ENCODE data around the gene MXRA8. TPM values are rescaled to one million over a fixed set of nuclear protein-coding genes. Genes with fewer than 3 reads are reported as not detected.

MXRA8 gene
- total RNA-seq, 4 donors from 2014 or later, result 48.8 to 226 (median 163) TPM

DNA sequence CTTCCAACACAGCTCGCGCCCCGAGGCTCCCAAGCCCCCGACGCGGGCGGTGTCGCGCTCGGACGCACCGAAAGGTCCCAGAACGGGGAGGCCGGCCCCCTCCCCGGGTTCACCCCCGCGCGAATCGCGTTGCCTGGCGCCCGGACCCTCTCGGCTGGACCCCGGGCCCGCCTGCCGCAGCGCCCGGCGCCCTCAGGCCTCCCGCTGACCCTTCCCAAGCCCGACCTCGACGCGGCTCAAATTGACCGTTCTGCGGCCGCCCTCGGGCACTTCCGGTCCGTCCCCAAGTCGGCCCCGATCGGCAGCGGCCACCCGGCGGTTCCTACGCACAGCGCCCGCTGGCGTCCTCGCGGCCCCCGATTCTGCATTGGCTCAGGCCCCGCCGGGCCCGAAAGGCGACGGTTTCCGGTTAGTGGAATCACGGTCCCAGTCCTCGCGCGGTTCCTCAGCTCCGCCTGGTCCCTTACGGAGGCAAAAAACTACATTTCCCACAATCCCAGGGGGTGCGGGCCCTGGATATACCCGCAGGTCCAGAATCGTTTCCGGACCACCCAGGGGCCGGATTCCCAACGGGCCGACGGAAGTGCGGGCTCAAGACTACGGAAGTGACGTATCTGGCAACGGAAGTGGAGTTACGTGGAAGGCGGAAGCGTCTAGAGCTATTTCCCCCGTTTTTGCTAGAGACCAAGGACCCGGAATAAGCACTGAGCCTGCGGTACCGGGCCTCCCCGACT lies 16.7 kb upstream of the MXRA8 start, which contains the start of gene AURKAIP1:
Gene AURKAIP1 (minus strand): TSS at position 279 of the 734 bp plus-strand sequence. CDS start 451 bp downstream, outside the sequence.
- TF ChIP-seq, protein P1, sequence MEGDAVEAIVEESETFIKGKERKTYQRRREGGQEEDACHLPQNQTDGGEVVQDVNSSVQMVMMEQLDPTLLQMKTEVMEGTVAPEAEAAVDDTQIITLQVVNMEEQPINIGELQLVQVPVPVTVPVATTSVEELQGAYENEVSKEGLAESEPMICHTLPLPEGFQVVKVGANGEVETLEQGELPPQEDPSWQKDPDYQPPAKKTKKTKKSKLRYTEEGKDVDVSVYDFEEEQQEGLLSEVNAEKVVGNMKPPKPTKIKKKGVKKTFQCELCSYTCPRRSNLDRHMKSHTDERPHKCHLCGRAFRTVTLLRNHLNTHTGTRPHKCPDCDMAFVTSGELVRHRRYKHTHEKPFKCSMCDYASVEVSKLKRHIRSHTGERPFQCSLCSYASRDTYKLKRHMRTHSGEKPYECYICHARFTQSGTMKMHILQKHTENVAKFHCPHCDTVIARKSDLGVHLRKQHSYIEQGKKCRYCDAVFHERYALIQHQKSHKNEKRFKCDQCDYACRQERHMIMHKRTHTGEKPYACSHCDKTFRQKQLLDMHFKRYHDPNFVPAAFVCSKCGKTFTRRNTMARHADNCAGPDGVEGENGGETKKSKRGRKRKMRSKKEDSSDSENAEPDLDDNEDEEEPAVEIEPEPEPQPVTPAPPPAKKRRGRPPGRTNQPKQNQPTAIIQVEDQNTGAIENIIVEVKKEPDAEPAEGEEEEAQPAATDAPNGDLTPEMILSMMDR (IDR thresholded peaks at IDR 0.05; ENCODE audit: low read depth), result no peak

DNA sequence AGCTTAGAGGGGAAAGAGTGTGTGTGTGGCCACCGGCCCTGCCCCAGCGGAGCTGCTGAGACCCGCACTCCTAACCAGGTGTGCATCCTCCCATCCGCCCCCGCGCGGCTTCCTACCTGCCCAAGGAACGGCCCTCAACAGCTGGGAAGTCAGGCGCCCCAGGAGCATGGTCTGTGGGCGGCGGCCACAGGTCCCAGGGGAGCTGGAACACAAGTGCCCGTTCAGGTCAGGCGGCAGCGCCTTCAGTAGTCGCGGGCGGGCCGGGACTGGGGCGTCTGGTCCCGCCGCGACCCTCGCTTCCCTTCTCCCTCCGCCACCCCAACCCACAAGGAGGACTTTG lies 16.2 kb upstream of the MXRA8 start:
- TF ChIP-seq, protein P1 (IDR thresholded peaks at IDR 0.05; ENCODE audit: low read depth), result no peak

DNA sequence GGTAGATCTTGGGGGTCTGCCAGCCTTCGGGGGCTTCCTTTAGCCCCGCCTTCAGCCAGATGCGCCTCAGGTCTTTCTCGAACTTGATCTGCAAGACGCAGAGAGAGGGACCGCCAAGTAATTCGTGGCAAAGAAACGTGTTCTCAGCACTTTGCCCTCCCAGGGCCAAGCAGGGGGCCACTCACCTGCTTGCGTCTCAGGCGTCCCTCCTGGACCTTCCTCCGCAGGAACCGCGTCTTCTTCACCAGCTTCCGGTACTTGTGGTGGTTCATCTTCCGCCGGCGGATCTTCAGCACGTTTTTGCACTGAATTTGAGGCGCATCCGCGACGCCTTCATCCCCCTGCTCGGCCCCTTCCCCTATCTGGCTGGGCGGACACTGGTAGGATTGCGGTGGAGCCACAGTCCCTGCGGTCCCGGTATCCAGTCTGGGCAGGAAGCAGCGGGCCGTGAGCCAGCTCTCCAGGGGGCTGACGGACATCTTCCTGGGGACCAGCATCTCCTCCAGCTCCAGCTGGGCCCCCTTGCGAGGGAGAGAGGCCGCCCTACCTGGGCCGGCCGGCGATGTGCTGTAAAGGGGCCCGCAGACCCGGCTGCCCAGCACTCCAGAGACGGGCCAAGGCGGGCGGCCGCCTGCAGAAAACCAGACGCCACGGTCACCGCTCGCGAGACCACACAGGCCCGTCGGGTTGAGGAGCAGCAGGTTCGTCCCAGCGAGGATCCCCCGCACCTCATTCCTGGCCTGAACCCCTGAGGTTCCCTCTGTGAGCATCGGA lies 15.6 kb upstream of the MXRA8 start:
- TF ChIP-seq, protein P1 (IDR thresholded peaks at IDR 0.05; ENCODE audit: low read depth), result no peak

DNA sequence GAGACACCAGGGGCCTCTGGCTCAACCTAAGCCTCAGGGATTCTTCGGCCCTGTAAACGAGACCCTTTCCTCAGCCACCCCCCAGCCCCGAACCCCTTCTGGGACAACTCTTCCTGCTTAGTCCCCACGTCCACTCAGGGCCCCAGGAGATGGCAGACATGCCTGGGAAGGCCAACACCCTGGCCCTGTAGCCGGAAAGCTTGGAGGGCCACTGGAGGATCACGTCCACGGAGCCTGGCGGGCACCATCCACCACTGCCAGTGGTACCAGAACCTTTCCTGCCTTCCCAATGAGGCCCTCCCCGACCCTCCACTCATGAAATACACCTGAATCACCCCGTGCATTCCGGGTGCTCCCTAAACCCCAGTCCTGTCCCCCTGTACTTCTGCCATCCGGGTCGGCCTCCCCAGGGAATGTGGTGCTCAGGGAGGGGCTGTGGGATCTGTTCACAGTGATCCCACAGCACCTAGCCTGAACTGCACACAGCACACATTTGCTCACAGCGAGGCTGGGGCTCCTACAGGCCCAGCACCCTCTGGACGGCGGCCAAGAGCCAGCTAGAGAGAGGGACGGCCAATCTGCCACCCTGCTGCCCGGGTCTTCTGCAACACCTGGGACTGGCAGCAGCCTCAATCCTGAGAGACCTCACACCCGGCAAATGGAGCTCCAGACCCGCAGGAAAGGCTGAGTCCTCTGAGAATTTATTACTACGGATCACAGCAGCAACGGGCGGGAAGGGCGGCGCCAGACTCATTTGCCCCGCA lies 14.9 kb upstream of the MXRA8 start:
- TF ChIP-seq, protein P1 (IDR thresholded peaks at IDR 0.05; ENCODE audit: low read depth), result no peak

DNA sequence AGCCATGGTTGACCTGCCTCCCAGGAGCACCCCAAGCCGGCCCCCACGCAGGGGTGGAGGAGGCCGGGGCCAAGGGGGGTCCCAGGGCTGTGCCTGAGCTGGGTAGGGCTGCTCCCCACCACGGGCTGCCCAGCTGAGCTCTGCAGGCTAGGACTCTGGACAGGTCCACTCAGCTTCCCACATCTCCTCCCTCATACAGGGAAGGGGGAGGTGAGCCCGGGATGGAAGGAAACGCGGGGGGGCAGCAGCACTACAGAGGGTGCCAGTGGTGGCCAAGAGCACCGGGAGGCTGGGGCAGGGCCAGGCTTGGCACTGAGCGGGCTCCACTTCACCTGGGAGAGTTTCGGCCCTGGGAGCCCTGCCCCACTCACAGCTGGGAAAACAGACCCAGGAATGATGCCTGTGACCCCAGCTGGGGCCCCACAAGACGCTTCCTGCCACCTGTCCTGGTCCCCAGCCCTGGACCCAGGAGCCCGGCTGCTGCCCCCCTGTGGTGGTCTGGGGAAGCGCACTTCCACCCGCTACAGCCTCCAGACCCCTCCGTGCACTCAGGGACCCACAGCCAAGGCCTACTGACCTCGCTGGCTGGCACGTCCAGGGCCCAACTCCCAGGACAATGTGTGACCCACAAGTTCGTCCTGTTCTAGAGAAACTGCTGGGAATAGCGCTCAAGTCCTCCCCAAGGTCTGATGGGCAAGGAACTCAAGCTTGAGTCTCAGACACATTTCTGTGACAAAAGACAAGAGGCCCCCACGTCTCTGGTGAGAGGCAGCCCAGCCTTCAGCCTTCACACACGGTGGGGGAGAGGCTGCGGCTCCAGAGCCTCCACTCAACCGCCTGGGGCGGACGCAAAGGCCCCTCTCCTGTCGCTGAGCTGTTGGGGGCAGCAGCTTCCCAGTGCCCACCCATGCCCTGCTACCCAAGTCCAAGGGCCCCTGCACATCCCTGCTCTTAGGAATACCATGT lies 13.7 kb upstream of the MXRA8 start:
- TF ChIP-seq, protein P1 (IDR thresholded peaks at IDR 0.05; ENCODE audit: low read depth), result no peak

DNA sequence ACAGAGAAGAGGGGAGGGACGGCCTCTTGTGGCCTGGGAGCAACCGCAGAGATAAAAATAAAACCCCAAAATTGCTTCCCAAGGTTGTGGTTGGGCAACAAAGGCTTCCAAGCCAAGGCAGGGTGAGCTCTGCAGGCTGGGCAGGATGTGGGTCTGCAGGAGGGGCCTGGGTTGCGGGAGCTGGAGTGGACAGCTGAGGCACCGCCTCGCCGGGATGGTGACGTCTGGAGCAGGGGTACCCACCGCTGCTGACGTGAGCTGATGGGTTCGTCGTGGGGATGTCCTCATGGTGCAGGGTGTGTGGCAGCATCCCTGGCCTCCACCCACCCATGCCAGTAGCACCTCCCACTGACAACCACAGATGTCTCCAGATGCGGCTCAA lies 13.0 kb upstream of the MXRA8 start:
- TF ChIP-seq, protein P1 (IDR thresholded peaks at IDR 0.05; ENCODE audit: low read depth), result no peak

All from subcutaneous adipose tissue (tissue), 4 donors.